SH-SY5Y (cell line): Measurements from ENCODE around the gene SLC25A6.

Experiments
- GATA2 ChIP-seq: IDR thresholded peaks from 2 replicates; pipeline ENCODE4 v1.6.1; 2011; ENCODE audit warnings: mild to moderate bottlenecking, low read depth, low read length
- GATA3 ChIP-seq: IDR thresholded peaks from 2 replicates; pipeline ENCODE4 v1.6.1; 2011; ENCODE audit warnings: low read depth, mild to moderate bottlenecking, low read length, moderate library complexity

GRCh38 chrX:1351981-1352714, 39.8 kb downstream of the SLC25A6 start:
- no peak for TF ChIP-seq GATA2
- no peak for TF ChIP-seq GATA3
